Lower leg skin (tissue), 3 donors: ENCODE data around the gene UTRN.

Experiments
- CTCF ChIP-seq, 3 donors: fragments of 450-650 bp; IDR thresholded peaks; one replicate each; pipeline ENCODE4 v1.5.1; 2016; ENCODE audit warnings: antibody characterized with exemption in 3 of 3, mild to moderate bottlenecking in 3 of 3, moderate library complexity in 2 of 3
- POLR2A ChIP-seq, 2 donors: fragments of 450-650 bp; IDR thresholded peaks; one replicate each; pipeline ENCODE4 v1.6.1; 2016 to 2017; ENCODE audit warnings: antibody characterized with exemption in 2 of 2, mild to moderate bottlenecking in 1 of 2, moderate library complexity in 1 of 2

DNA sequence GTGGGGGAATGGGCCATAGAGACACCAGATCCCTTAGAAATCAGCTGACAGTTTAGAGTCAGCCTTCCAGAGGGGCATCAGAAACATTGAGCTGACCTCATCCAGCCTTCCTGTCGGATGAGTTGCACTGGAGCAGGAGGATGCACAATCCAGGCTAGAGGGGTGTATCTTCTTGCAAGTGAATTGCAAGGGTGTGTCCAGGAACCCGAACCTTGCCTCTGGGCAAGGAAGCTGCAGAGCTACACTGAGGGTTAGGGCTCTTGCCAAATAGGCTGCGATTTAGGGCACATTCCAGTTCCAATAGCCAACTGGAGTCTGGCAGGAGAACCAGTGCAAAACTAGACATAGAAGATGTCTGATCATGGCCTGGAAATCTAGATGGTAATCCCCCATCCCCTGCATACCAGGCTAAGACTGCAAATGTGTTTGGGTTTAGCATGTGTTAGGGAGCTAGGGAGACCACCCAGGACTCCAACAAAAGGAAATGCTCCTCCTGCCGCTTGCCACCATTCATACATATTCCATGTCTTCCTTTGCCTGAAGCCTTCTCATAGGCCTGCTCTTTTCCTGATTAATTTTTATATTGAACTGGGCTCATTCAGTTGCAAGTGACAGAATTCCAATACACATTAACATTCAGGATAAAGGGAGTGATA is 6.3 kb upstream of the UTRN start:
- TF ChIP-seq CTCF (IDR thresholded peaks at IDR 0.05), result no peak
- TF ChIP-seq POLR2A (IDR thresholded peaks at IDR 0.05), result no peak
